ENCODE measurements around the gene AP1S1. TPM values are rescaled to one million over a fixed set of nuclear protein-coding genes. Genes with fewer than 3 reads are reported as not detected.

AP1S1 gene
- total RNA-seq, 1 experiment from 2014 or later = 72.5 TPM

GRCh38 chr7:101185258-101185839, 31.1 kb downstream of the AP1S1 start:
- H3K36me3 Mint-ChIP-seq (ENCODE audit: insufficient read depth, unreplicated experiment) = no peaks in the 10 kb centered on the region
- peaks cover 7% of the 10 kb centered on the region for H3K27me3 Mint-ChIP-seq (ENCODE audit: insufficient read depth, unreplicated experiment)
- BruUV-seq (replicated peaks) = no TSS peak
- no peak for TF ChIP-seq CTCF (IDR thresholded peaks at IDR 0.05; ENCODE audit: unreplicated experiment)
- ChIA-PET CTCF (interaction anchor here (0.6 to 3.8 kb wide), 4 partner anchors 12 to 126 kb away, joined by 3 to 32 read pairs (median 4); no protein-coding TSS in a partner anchor), POLR2A (interaction anchor here (0.7 to 1.8 kb wide), 2 partner anchors 31 to 59 kb away, joined by 3 to 4 read pairs; partner anchors contain the start of genes AP1S1 and FIS1)
- DNase-seq (ENCODE audit: unreplicated experiment) = no peak
- no peak overlapping the region for H3K27ac Mint-ChIP-seq (ENCODE audit: low read depth, unreplicated experiment)
- no peak overlapping the region for H3K4me3 Mint-ChIP-seq (ENCODE audit: unreplicated experiment)
- intact Hi-C loops (cut with micrococcal nuclease) = no loop called here
- H3K9me3 Mint-ChIP-seq (ENCODE audit: unreplicated experiment) = no peaks in the 10 kb centered on the region
- peaks cover 12% of the 10 kb centered on the region for H3K4me1 Mint-ChIP-seq (ENCODE audit: insufficient read depth, unreplicated experiment)

- CTCF ChIA-PET = interaction anchor here (0.6 to 3.8 kb wide), 5 partner anchors 42 to 293 kb away, joined by 3 to 32 read pairs (median 3); no protein-coding TSS in a partner anchor
- H3K4me3 Mint-ChIP-seq (ENCODE audit: unreplicated experiment) = no peak overlapping the region
- BruUV-seq (replicated peaks) = no TSS peak
- POLR2A ChIA-PET = interaction anchor here (0.7 to 1.8 kb wide), 3 partner anchors 31 to 58 kb away, joined by 3 to 4 read pairs (median 4); partner anchors contain the start of gene FIS1
- intact Hi-C loops (cut with micrococcal nuclease) = no loop called here
- peaks cover 12% of the 10 kb centered on the region for H3K4me1 Mint-ChIP-seq (ENCODE audit: insufficient read depth, unreplicated experiment)
- no peaks in the 10 kb centered on the region for H3K36me3 Mint-ChIP-seq (ENCODE audit: insufficient read depth, unreplicated experiment)
- DNase-seq (ENCODE audit: unreplicated experiment) = no peak
- H3K27me3 Mint-ChIP-seq (ENCODE audit: insufficient read depth, unreplicated experiment) = no peaks in the 10 kb centered on the region
- no peak overlapping the region for H3K27ac Mint-ChIP-seq (ENCODE audit: low read depth, unreplicated experiment)
- H3K9me3 Mint-ChIP-seq (ENCODE audit: unreplicated experiment) = no peaks in the 10 kb centered on the region
- TF ChIP-seq CTCF (IDR thresholded peaks at IDR 0.05; ENCODE audit: unreplicated experiment) = no peak
These were observed 31.9 kb downstream of the AP1S1 start for GRCh38 chr7:101186194-101186593.

- Mint-ChIP-seq H3K4me3 (ENCODE audit: unreplicated experiment) (no peak overlapping the region), H3K27me3 (ENCODE audit: insufficient read depth, unreplicated experiment) (no peaks in the 10 kb centered on the region), H3K36me3 (ENCODE audit: insufficient read depth, unreplicated experiment) (no peaks in the 10 kb centered on the region), H3K4me1 (ENCODE audit: insufficient read depth, unreplicated experiment) (peaks cover 12% of the 10 kb centered on the region), H3K9me3 (ENCODE audit: unreplicated experiment) (no peaks in the 10 kb centered on the region), H3K27ac (ENCODE audit: low read depth, unreplicated experiment) (no peak overlapping the region)
- intact Hi-C loops (cut with micrococcal nuclease) = loop anchor here (1.0 kb wide), 1 partner anchor 43 kb away; no protein-coding TSS in a partner anchor
- BruUV-seq (replicated peaks) = no TSS peak
- peak; percentile 43 for DNase-seq (ENCODE audit: unreplicated experiment)
- ChIA-PET POLR2A (interaction anchor here (0.6 to 1.8 kb wide), 6 partner anchors 27 to 176 kb away, joined by 3 to 4 read pairs (median 3); partner anchors contain the start of genes COL26A1 and FIS1), CTCF (interaction anchor here (0.6 to 3.8 kb wide), 8 partner anchors 17 to 294 kb away, joined by 3 to 32 read pairs (median 3); partner anchors contain the start of gene VGF)
- TF ChIP-seq CTCF (IDR thresholded peaks at IDR 0.05; ENCODE audit: unreplicated experiment) = no peak
These were observed 32.7 kb downstream of the AP1S1 start for GRCh38 chr7:101186844-101187428.

GRCh38 chr7:101189109-101189508, 34.8 kb downstream of the AP1S1 start:
- no peaks in the 10 kb centered on the region for H3K36me3 Mint-ChIP-seq (ENCODE audit: insufficient read depth, unreplicated experiment)
- intact Hi-C loops (cut with micrococcal nuclease) = no loop called here
- no TSS peak for BruUV-seq (replicated peaks)
- CTCF ChIA-PET = interaction anchor here (3.8 to 8.3 kb wide), 2 partner anchors 45 kb away, joined by 32 to 203 read pairs; no protein-coding TSS in a partner anchor
- no peak for TF ChIP-seq CTCF (IDR thresholded peaks at IDR 0.05; ENCODE audit: unreplicated experiment)
- H3K27ac Mint-ChIP-seq (ENCODE audit: low read depth, unreplicated experiment) = no peak overlapping the region
- no peak overlapping the region for H3K4me3 Mint-ChIP-seq (ENCODE audit: unreplicated experiment)
- peaks cover 6% of the 10 kb centered on the region for H3K4me1 Mint-ChIP-seq (ENCODE audit: insufficient read depth, unreplicated experiment)
- no peaks in the 10 kb centered on the region for H3K27me3 Mint-ChIP-seq (ENCODE audit: insufficient read depth, unreplicated experiment)
- no peak for DNase-seq (ENCODE audit: unreplicated experiment)
- POLR2A ChIA-PET = no interaction called here
- no peaks in the 10 kb centered on the region for H3K9me3 Mint-ChIP-seq (ENCODE audit: unreplicated experiment)
